LNCAP (cell line): ENCODE results near the gene ADIG.

ENCODE experiments used
- CTCF ChIP-seq: fragments of 450-650 bp; IDR thresholded peaks from 2 replicates; pipeline ENCODE4 v1.5.1; 2017; ENCODE audit warnings: mild to moderate bottlenecking

The ADIG gene

DNA sequence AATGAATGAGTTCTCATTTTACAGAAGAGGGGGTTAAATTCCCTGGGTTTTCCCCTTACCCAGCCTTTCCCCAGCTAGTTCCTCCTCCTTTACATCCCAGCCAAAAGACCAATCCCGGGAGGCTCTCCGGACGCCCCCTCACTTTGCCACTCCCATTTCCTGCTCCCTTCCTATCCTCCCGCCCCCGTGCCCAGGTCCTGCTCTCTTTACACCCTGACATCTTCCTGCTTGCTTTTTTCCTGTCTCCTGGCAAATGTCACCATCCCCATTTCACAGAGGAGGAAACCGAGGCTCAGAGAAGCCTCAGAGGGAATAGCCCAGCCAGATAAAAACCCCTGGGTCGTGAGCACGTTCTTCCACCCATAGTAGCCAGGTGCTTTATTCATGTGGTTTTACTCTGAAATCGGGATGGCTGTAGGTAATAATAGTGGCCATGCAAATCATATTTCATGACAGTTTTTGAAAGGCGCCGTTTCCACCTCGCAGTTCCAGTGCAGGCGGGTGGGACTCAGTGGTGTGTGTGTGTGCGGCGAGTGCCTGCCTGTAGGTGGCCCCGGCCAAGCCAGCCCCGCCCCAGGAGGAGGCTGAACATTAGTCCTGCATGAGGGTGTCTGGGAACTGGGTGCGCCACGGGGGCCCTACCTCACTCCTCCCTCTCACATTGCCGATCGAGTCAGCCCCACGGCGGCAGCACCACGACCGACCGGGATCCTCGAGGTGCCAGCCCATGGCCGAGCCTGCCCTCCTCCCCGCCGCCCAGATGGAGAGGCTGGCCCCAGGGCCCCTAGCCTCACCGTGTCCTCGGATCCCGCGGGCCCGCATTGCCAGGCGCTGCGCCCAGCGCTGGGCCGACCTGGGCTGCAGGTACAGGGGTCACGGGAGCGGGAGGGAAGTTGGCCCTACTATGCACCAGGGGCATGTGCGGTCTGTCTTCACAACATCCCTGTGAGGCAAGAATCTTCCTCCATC, 20.5 kb downstream of the ADIG start, which contains the start of gene ARHGAP40:
TSS of gene ARHGAP40 (plus strand) at position 594 of the 969 bp plus-strand sequence.
- no peak for TF ChIP-seq CTCF

GRCh38 chr20:38602185-38602581, 21.2 kb downstream of the ADIG start:
- TF ChIP-seq CTCF, result no peak

GRCh38 chr20:38603286-38603685, 22.3 kb downstream of the ADIG start:
- no peak for TF ChIP-seq CTCF

GRCh38 chr20:38604873-38605303, 23.9 kb downstream of the ADIG start:
- no peak for TF ChIP-seq CTCF

GRCh38 chr20:38607351-38607750, 26.4 kb downstream of the ADIG start:
- no peak for TF ChIP-seq CTCF

DNA sequence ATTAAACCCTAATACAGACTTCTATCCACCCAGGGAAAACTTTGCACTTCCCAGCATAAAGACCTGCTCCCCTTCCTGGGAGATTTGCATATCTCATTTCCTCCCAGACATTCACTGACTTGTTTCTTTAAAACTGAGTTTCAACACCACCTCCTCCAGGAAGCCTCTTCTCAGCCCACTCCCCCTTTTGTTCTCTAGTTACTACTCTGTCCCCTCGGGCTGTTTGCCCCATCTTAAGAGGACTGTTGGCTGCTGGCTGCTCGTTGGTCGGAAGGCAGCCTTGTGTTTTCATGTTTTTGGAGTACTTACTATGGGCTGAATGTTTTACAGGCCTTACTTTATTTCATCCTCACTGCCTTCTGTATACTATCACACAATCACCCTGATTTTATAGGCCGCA, 27.2 kb downstream of the ADIG start:
- no peak for TF ChIP-seq CTCF

GRCh38 chr20:38609815-38610214, 28.8 kb downstream of the ADIG start:
- no peak for TF ChIP-seq CTCF
